Measurements from ENCODE around the gene TAF12. TPM values are rescaled to one million over a fixed set of nuclear protein-coding genes. Genes with fewer than 3 reads are reported as not detected.
A peak's percentile ranks its signal among the peaks of the same experiment; 100 is the strongest.

Gene TAF12
- total and polyA plus RNA-seq, 10 of the 15 experiments (the other 5 are each of a cell fraction or from before 2014, with no cell fraction given): 18.3 to 43.3 (median 28.6) TPM

DNA sequence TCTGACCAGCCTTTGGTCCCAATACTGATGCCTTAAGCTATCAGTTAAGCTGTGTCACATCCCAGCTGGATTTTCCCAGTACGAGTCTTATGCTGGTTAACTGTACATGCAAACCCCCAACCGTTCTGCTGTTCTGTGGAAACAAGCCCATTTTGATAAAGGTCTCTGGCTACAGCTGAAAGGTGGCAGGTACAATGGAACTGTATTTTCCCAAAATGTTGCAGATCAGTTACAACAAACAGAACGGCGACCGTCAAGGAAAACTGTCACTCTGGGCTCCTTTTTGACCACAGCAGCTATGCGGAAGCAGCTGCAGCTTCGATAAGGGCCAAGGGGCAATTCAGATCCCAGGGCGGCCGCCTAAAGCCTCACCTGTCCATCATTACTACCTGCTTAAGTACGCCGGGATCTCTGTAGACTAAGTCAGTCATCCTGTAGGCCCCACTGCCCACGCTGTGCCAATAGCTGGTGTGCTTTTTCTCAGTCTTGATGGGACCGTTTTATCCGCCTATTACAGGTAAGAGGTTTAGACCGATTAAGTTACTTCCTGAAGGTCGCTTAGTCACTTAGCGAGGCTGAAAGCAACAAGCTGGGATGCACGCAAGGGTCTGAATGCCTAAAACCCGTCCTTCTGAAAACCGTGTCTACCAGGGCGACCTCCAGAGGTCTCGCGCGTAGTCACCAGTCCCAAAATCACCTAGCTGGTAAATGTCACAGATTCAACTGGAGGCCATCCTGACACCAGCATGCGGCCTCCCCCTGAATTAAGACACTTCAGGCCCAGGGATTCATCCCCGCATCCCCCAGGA, 61.9 kb downstream of the TAF12 start:
- Histone ChIP-seq H2AFZ (ENCODE audit: control insufficient read depth, low read depth, low read length) (no peak overlapping the region), H4K20me1 (ENCODE audit: control insufficient read depth, insufficient read depth) (peaks cover 12% of the 10 kb centered on the region), H3K36me3 (ENCODE audit: control insufficient read depth in 2 of 2, insufficient read depth in 2 of 2, low read length in 1 of 2) (peaks cover 13 to 36% of the 10 kb centered on the region in 2 experiments), H3K4me3 (peak overlapping the region; percentile 99), H3K27ac (ENCODE audit: control insufficient read depth, insufficient read depth) (peak overlapping the region; percentile 44), H3K9me3 (replicated peaks; ENCODE audit: control insufficient read depth, insufficient read depth, low read length) (no peaks in the 10 kb centered on the region), H3K9ac (ENCODE audit: control insufficient read depth, insufficient read depth, low read length) (peak overlapping the region; percentile 95), H3K27me3 (replicated peaks in 1 of 2; ENCODE audit: control insufficient read depth in 2 of 2, insufficient read depth in 2 of 2, low read length in 1 of 2) (no peaks in the 10 kb centered on the region), H3K4me2 (ENCODE audit: control insufficient read depth, insufficient read depth) (peak overlapping the region; percentile 81), H3K4me1 (ENCODE audit: control insufficient read depth, insufficient read depth, low read length) (peaks cover 12% of the 10 kb centered on the region), H3K79me2 (ENCODE audit: control insufficient read depth, insufficient read depth, low read length) (peaks cover 38% of the 10 kb centered on the region)
- BruUV-seq (replicated peaks): TSS peak; percentile 84
- intact Hi-C loops (cut with micrococcal nuclease; ENCODE audit: unreplicated experiment): loop anchor here (1.0 to 2.0 kb wide), 3 partner anchors 28 to 68 kb away; partner anchors contain the start of genes RNU11 and TRNAU1AP
- ChIA-PET RAD21 (ENCODE audit: unreplicated experiment) (interaction anchor here (0.6 to 6.3 kb wide), 22 partner anchors 10 to 808 kb away, joined by 3 to 108 read pairs (median 4); partner anchors contain the start of genes STX12, TAF12, TRNAU1AP and YTHDF2), POLR2A (interaction anchor here (0.5 to 8.6 kb wide), 28 partner anchors 9 to 345 kb away, joined by 3 to 132 read pairs (median 6); partner anchors contain the start of genes ATP5IF1, RCC1, TAF12 and TRNAU1AP), CTCF (interaction anchor here (0.9 to 5.5 kb wide), 13 partner anchors 12 to 332 kb away, joined by 3 to 49 read pairs (median 4); partner anchors contain the start of genes TAF12 and TRNAU1AP), SMC1A (ENCODE audit: uncharacterized antibody, unreplicated experiment) (interaction anchor here (0.6 to 7.6 kb wide), 16 partner anchors 10 to 585 kb away, joined by 3 to 83 read pairs (median 4); partner anchors contain the start of genes TAF12 and TRNAU1AP)
- DNase-seq (ENCODE audit: low read depth, low spot score) (no peak), ATAC-seq (peak; percentile 42), FAIRE-seq (no peak)
- WGBS (ENCODE audit: insufficient coverage, insufficient replicate concordance, low lambda C conversion rate, missing lambda C conversion rate): under 1% methylated on average over 26 of the region's 26 CpGs
- in situ Hi-C loops (cut with MboI): no loop called here
- TF ChIP-seq, protein P1, sequence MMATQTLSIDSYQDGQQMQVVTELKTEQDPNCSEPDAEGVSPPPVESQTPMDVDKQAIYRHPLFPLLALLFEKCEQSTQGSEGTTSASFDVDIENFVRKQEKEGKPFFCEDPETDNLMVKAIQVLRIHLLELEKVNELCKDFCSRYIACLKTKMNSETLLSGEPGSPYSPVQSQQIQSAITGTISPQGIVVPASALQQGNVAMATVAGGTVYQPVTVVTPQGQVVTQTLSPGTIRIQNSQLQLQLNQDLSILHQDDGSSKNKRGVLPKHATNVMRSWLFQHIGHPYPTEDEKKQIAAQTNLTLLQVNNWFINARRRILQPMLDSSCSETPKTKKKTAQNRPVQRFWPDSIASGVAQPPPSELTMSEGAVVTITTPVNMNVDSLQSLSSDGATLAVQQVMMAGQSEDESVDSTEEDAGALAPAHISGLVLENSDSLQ (IDR thresholded peaks at IDR 0.05): peak; percentile 72
- TF ChIP-seq, protein P2, sequence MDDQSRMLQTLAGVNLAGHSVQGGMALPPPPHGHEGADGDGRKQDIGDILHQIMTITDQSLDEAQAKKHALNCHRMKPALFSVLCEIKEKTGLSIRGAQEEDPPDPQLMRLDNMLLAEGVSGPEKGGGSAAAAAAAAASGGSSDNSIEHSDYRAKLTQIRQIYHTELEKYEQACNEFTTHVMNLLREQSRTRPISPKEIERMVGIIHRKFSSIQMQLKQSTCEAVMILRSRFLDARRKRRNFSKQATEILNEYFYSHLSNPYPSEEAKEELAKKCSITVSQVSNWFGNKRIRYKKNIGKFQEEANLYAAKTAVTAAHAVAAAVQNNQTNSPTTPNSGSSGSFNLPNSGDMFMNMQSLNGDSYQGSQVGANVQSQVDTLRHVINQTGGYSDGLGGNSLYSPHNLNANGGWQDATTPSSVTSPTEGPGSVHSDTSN (IDR thresholded peaks at IDR 0.05; ENCODE audit: insufficient replicate concordance, low read depth, low read length): peak; percentile 53
- TF ChIP-seq SPI1 (IDR thresholded peaks at IDR 0.05; ENCODE audit: borderline replicate concordance, insufficient read depth, low read depth, low read length) (0 out of 2 replicates have a peak, but pooled peaks have one; percentile 5), SMAD1 (IDR thresholded peaks at IDR 0.05; ENCODE audit: low read depth, partially characterized antibody) (peak; percentile 32), SREBF1 (IDR thresholded peaks at IDR 0.05; ENCODE audit: low read length) (no peak), LARP7 (IDR thresholded peaks at IDR 0.05) (peak; percentile 51; the same call in 1 of the 2 replicates), CREM (IDR thresholded peaks at IDR 0.05; ENCODE audit: low read depth) (no peak), FOS (IDR thresholded peaks at IDR 0.05; ENCODE audit: borderline replicate concordance, extremely low read depth, insufficient read length) (no peak), FOXM1 (IDR thresholded peaks at IDR 0.05; ENCODE audit: low read depth, low read length) (0 out of 2 replicates have a peak, but pooled peaks have one; percentile 14), RUNX3 (IDR thresholded peaks at IDR 0.05; ENCODE audit: low read length) (peak; percentile 46), TCF3 (IDR thresholded peaks at IDR 0.05; ENCODE audit: borderline replicate concordance, insufficient read depth, low read depth, low read length) (no peak)
- TF ChIP-seq, protein P3, sequence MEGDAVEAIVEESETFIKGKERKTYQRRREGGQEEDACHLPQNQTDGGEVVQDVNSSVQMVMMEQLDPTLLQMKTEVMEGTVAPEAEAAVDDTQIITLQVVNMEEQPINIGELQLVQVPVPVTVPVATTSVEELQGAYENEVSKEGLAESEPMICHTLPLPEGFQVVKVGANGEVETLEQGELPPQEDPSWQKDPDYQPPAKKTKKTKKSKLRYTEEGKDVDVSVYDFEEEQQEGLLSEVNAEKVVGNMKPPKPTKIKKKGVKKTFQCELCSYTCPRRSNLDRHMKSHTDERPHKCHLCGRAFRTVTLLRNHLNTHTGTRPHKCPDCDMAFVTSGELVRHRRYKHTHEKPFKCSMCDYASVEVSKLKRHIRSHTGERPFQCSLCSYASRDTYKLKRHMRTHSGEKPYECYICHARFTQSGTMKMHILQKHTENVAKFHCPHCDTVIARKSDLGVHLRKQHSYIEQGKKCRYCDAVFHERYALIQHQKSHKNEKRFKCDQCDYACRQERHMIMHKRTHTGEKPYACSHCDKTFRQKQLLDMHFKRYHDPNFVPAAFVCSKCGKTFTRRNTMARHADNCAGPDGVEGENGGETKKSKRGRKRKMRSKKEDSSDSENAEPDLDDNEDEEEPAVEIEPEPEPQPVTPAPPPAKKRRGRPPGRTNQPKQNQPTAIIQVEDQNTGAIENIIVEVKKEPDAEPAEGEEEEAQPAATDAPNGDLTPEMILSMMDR (IDR thresholded peaks at IDR 0.05 in 2 of 3, conservative IDR thresholded peaks at IDR 0.05 in 1 of 3; ENCODE audit: control insufficient read depth in 2 of 3, extremely low read depth in 1 of 3, insufficient read depth in 1 of 3, low read depth in 3 of 3, low read length in 3 of 3): peak in 2 of 3 experiments; percentile 22 to 33; a peak in 4 of 6 replicates
- TF ChIP-seq, protein P4, sequence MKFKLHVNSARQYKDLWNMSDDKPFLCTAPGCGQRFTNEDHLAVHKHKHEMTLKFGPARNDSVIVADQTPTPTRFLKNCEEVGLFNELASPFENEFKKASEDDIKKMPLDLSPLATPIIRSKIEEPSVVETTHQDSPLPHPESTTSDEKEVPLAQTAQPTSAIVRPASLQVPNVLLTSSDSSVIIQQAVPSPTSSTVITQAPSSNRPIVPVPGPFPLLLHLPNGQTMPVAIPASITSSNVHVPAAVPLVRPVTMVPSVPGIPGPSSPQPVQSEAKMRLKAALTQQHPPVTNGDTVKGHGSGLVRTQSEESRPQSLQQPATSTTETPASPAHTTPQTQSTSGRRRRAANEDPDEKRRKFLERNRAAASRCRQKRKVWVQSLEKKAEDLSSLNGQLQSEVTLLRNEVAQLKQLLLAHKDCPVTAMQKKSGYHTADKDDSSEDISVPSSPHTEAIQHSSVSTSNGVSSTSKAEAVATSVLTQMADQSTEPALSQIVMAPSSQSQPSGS (IDR thresholded peaks at IDR 0.05; ENCODE audit: low read length): no peak
- TF ChIP-seq, protein P5, sequence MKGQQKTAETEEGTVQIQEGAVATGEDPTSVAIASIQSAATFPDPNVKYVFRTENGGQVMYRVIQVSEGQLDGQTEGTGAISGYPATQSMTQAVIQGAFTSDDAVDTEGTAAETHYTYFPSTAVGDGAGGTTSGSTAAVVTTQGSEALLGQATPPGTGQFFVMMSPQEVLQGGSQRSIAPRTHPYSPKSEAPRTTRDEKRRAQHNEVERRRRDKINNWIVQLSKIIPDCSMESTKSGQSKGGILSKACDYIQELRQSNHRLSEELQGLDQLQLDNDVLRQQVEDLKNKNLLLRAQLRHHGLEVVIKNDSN (IDR thresholded peaks at IDR 0.05; ENCODE audit: borderline replicate concordance, extremely low read length, insufficient read depth, low read depth, low read length): no peak

Measured in GM12878 (cell line).